PFSK-1 (cell line): ENCODE data around the gene CACYBP.

Experiments
- POLR2AphosphoS5 ChIP-seq: IDR thresholded peaks from 2 replicates; pipeline ENCODE4 v1.6.1; 2012; ENCODE audit warnings: low read depth, mild to moderate bottlenecking, control low read depth, low read length, moderate library complexity
- SIN3A ChIP-seq: IDR thresholded peaks from 2 replicates; pipeline ENCODE4 v1.6.1; 2012; ENCODE audit warnings: mild to moderate bottlenecking, low read length, moderate library complexity, borderline replicate concordance; ENCODE audit not compliant: insufficient read depth
- TAF1 ChIP-seq: IDR thresholded peaks from 2 replicates; pipeline ENCODE4 v1.6.1; 2012; ENCODE audit warnings: low read length, control low read depth, borderline replicate concordance; ENCODE audit not compliant: insufficient read depth
- TF ChIP-seq, protein P1 (sequence below), 2 experiments: IDR thresholded peaks; 2 replicates each; pipeline versions ENCODE4 v1.6.1 to v1.8.0; 2011 to 2012; ENCODE audit warnings: low read depth in 2 of 2, low read length in 2 of 2, control low read depth in 1 of 2, inconsistent platforms in 1 of 2, mild to moderate bottlenecking in 1 of 2, moderate library complexity in 1 of 2; ENCODE audit not compliant: insufficient read depth in 1 of 2

DNA sequence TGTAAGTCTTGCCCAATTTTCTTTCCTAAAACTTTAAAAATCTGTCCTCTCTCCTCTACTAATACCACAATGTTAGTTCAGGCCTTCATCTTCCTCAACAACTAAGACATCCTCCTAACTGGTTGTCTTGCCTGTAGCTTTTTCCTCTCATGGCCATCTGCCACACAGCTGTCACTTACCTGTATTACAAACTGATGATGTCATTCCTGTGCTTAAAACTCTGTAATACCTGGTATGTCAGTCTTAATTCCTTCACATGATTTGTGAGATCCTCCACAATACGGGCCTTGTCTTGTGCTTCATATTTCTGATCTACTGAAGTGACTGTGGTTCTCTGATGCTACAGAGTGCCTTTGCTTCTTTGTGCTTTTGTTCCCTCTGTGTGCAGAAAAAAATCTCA is 13.7 kb downstream of the CACYBP start:
- TF ChIP-seq POLR2AphosphoS5: no peak; the same call in 1 of the 2 replicates
- TF ChIP-seq, protein P1, sequence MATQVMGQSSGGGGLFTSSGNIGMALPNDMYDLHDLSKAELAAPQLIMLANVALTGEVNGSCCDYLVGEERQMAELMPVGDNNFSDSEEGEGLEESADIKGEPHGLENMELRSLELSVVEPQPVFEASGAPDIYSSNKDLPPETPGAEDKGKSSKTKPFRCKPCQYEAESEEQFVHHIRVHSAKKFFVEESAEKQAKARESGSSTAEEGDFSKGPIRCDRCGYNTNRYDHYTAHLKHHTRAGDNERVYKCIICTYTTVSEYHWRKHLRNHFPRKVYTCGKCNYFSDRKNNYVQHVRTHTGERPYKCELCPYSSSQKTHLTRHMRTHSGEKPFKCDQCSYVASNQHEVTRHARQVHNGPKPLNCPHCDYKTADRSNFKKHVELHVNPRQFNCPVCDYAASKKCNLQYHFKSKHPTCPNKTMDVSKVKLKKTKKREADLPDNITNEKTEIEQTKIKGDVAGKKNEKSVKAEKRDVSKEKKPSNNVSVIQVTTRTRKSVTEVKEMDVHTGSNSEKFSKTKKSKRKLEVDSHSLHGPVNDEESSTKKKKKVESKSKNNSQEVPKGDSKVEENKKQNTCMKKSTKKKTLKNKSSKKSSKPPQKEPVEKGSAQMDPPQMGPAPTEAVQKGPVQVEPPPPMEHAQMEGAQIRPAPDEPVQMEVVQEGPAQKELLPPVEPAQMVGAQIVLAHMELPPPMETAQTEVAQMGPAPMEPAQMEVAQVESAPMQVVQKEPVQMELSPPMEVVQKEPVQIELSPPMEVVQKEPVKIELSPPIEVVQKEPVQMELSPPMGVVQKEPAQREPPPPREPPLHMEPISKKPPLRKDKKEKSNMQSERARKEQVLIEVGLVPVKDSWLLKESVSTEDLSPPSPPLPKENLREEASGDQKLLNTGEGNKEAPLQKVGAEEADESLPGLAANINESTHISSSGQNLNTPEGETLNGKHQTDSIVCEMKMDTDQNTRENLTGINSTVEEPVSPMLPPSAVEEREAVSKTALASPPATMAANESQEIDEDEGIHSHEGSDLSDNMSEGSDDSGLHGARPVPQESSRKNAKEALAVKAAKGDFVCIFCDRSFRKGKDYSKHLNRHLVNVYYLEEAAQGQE (IDR thresholded peaks at IDR 0.05; ENCODE audit: insufficient read depth in 1 of 2, low read depth in 2 of 2, low read length in 2 of 2): no peak
- no peak for TF ChIP-seq TAF1
- no peak for TF ChIP-seq SIN3A
